HEK293 (cell line): ENCODE measurements around the gene BTF3.

Experiments used
- CTCF ChIA-PET: fragments of 350-600 bp; formaldehyde crosslinking; extraction: SDS; loops from one replicate; lab custom pipeline; 2021; ENCODE audit warnings: antibody characterized with exemption; lab: Yijun Ruan, JAX
- POLR2A ChIA-PET: fragments of 300-600 bp; formaldehyde crosslinking; extraction: SDS; loops from one replicate; lab custom pipeline; 2020; ENCODE audit warnings: antibody characterized with exemption, inconsistent platforms; lab: Yijun Ruan, JAX
- H3K27ac ChIP-seq: fragments of 200-500 bp; sonication (Bioruptor generic); 2 replicates; pipeline ENCODE4 v1.5.1; 2014; ENCODE audit warnings: low read depth, low read length, control low read depth, inconsistent platforms; ENCODE audit errors: extremely low read depth
- H3K36me3 ChIP-seq, 2 experiments: fragments of 200-500 bp in 1 of 2; sonication (Bioruptor generic) in 1 of 2; 1 replicate in 1 of 2; 2 replicates in 1 of 2; pipeline ENCODE4 v1.5.1; 2014 to 2017; ENCODE audit warnings: inconsistent platforms in 2 of 2, low read length in 2 of 2; ENCODE audit not compliant: control insufficient read depth in 2 of 2, insufficient read depth in 1 of 2
- H3K4me1 ChIP-seq: fragments of 200-500 bp; sonication (Bioruptor generic); 2 replicates; pipeline ENCODE4 v1.5.1; 2014; ENCODE audit warnings: mild to moderate bottlenecking, low read length, inconsistent platforms; ENCODE audit not compliant: control insufficient read depth, insufficient read depth
- H3K4me3 ChIP-seq: 2 replicates; pipeline ENCODE4 v1.5.1; 2011; ENCODE audit warnings: low read depth, mild to moderate bottlenecking, control low read depth, low read length, moderate library complexity
- H3K9me3 ChIP-seq: fragments of 200-500 bp; sonication (Bioruptor generic); 2 replicates; pipeline ENCODE4 v1.5.1; 2014; ENCODE audit warnings: low read depth, low read length, inconsistent platforms; ENCODE audit not compliant: control insufficient read depth, insufficient read depth
- GLI4 ChIP-seq: fragments of 450-650 bp; formaldehyde crosslinking; IDR thresholded peaks from 2 replicates; pipeline ENCODE4 v1.5.1; 2016; ENCODE audit warnings: missing biosample characterization, missing genetic modification characterization
- OSR2 ChIP-seq: fragments of 450-650 bp; formaldehyde crosslinking; IDR thresholded peaks from 2 replicates; pipeline ENCODE4 v1.5.1; 2016; ENCODE audit warnings: missing biosample characterization, missing genetic modification characterization
- PRDM1 ChIP-seq: fragments of 450-650 bp; formaldehyde crosslinking; IDR thresholded peaks from 2 replicates; pipeline ENCODE4; 2016; ENCODE audit warnings: missing biosample characterization, missing genetic modification characterization
- SP3 ChIP-seq: fragments of 450-650 bp; formaldehyde crosslinking; IDR thresholded peaks from 2 replicates; pipeline ENCODE4 v1.5.1; 2016; ENCODE audit warnings: missing biosample characterization, missing genetic modification characterization
- ZBTB17 ChIP-seq: fragments of 450-650 bp; formaldehyde crosslinking; IDR thresholded peaks from 2 replicates; pipeline ENCODE4 v1.5.1; 2016; ENCODE audit warnings: missing biosample characterization, missing genetic modification characterization
- ZNF10 ChIP-seq: fragments of 450-650 bp; formaldehyde crosslinking; IDR thresholded peaks from 2 replicates; pipeline ENCODE4 v1.5.1; 2017; ENCODE audit warnings: missing biosample characterization, missing genetic modification characterization
- ZNF544 ChIP-seq: fragments of 450-650 bp; formaldehyde crosslinking; IDR thresholded peaks from 2 replicates; pipeline ENCODE4 v1.5.0; 2017; ENCODE audit warnings: missing biosample characterization, missing genetic modification characterization
- ZNF558 ChIP-seq: fragments of 450-650 bp; formaldehyde crosslinking; IDR thresholded peaks from 2 replicates; pipeline ENCODE4 v1.5.1; 2016; ENCODE audit warnings: missing biosample characterization, missing genetic modification characterization
- ZNF561 ChIP-seq: fragments of 450-650 bp; IDR thresholded peaks from 2 replicates; pipeline ENCODE4 v1.5.1; 2018; ENCODE audit warnings: missing biosample characterization, missing genetic modification characterization, borderline replicate concordance
- ZNF600 ChIP-seq: fragments of 450-650 bp; formaldehyde crosslinking; IDR thresholded peaks from 2 replicates; pipeline ENCODE4 v1.5.1; 2016; ENCODE audit warnings: missing biosample characterization, missing genetic modification characterization
- ZNF623 ChIP-seq: fragments of 450-650 bp; formaldehyde crosslinking; IDR thresholded peaks from 2 replicates; pipeline ENCODE4 v1.5.1; 2016; ENCODE audit warnings: missing biosample characterization, missing genetic modification characterization
- ZNF830 ChIP-seq: fragments of 450-650 bp; IDR thresholded peaks from 2 replicates; pipeline ENCODE4 v1.5.0; 2018; ENCODE audit warnings: missing biosample characterization, missing genetic modification characterization, low read depth, mild to moderate bottlenecking, moderate library complexity
- TF ChIP-seq, protein P1 (sequence below): fragments of 450-650 bp; formaldehyde crosslinking; IDR thresholded peaks from 2 replicates; pipeline ENCODE4 v1.5.1; 2016; ENCODE audit warnings: missing biosample characterization, missing genetic modification characterization
- TF ChIP-seq, protein P2 (sequence below): fragments of 450-650 bp; formaldehyde crosslinking; IDR thresholded peaks from 2 replicates; pipeline ENCODE4 v1.5.1; 2016; ENCODE audit warnings: missing biosample characterization, missing genetic modification characterization
- TF ChIP-seq, protein P3 (sequence below): fragments of 450-650 bp; formaldehyde crosslinking; conservative IDR thresholded peaks from 2 replicates; pipeline ENCODE4 v1.5.1; 2016; ENCODE audit warnings: low read depth, missing biosample characterization, missing genetic modification characterization
- TF ChIP-seq, protein P4 (sequence below): fragments of 450-650 bp; formaldehyde crosslinking; IDR thresholded peaks from 2 replicates; pipeline ENCODE4 v1.5.1; 2017; ENCODE audit warnings: missing biosample characterization, mild to moderate bottlenecking, missing genetic modification characterization, moderate library complexity
- TF ChIP-seq, protein P5 (sequence below): fragments of 450-650 bp; formaldehyde crosslinking; IDR thresholded peaks from 2 replicates; pipeline ENCODE4 v1.5.1; 2017; ENCODE audit warnings: missing biosample characterization, missing genetic modification characterization

Gene BTF3

DNA sequence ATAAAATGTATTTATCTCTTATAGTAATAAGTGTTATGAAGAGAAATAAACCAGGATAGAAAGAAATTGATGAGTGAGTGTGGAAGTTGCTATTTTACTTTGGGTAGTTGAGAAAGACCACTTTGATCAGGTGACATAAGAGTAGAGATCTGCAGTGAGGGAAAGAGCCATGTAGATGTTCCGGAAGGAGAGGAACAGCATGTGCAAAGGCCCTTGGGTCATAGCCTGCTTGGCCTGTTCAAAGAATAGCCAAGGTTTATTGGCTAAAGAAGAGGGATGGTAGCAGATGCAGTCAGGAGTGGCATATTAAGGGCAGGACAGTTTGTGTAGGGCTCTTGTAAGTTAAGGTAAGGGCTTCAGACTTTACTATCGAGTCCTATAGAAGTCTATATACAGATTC lies 3.2 kb downstream of the BTF3 start:
- no peak for TF ChIP-seq ZNF561 (tag by site-specific recombination)
- TF ChIP-seq ZNF623: peak; percentile 92
- Histone ChIP-seq H3K27ac (no peak overlapping the region), H3K4me3 (no peak overlapping the region), H3K9me3 (no peaks in the 10 kb centered on the region), H3K4me1 (peaks cover 8% of the 10 kb centered on the region), H3K36me3 (peaks cover 58 to 73% of the 10 kb centered on the region in 2 experiments)
- CTCF ChIA-PET: no interaction called here
- POLR2A ChIA-PET: no interaction called here

DNA sequence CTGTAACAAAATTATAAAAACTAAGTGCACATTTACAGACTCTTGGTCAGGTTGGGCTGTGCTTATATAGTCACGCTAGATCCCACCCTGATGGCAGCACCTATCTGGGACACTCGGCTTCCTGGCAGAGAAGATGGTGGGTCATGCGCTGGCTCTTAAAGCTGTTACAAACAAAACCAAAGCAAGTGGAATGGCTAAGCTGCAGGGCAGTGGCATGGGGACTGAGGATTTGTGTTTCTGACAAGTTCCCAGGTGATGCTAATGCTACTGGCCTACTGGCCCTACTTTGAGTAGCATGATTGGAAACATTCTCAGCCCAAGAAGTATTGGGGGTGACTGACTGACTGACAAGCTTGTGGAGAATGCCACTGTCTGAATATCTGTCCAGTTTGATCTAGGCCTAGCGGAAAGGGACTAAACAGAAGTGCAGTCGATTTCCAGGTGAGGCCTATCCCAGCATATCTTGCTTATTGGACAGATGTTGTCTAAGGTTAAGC lies 8.3 kb downstream of the BTF3 start:
- ChIA-PET CTCF (interaction anchor here (2.9 kb wide), 1 partner anchor 14 kb away, joined by 12 read pairs; no protein-coding TSS in a partner anchor), POLR2A (interaction anchor here (1.6 to 1.7 kb wide), 3 partner anchors 8 to 58 kb away, joined by 3 to 7 read pairs (median 4); partner anchors contain the start of genes BTF3 and FOXD1)
- H3K4me1 ChIP-seq: no peaks in the 10 kb centered on the region
- H3K4me3 ChIP-seq: no peak overlapping the region
- H3K27ac ChIP-seq: no peak overlapping the region
- no peaks in the 10 kb centered on the region for H3K9me3 ChIP-seq
- H3K36me3 ChIP-seq: peaks cover 41 to 63% of the 10 kb centered on the region in 2 experiments
- no peak for TF ChIP-seq ZNF830 (tag by site-specific recombination)
- TF ChIP-seq, protein P1, sequence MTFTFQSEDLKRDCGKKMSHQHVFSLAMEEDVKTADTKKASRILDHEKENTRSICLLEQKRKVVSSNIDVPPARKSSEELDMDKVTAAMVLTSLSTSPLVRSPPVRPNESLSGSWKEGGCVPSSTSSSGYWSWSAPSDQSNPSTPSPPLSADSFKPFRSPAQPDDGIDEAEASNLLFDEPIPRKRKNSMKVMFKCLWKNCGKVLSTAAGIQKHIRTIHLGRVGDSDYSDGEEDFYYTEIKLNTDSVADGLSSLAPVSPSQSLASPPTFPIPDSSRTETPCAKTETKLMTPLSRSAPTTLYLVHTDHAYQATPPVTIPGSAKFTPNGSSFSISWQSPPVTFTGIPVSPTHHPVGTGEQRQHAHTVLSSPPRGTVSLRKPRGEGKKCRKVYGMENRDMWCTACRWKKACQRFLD: no peak
- TF ChIP-seq OSR2 (tag by site-specific recombination): no peak
- no peak for TF ChIP-seq ZNF544
- TF ChIP-seq, protein P2, sequence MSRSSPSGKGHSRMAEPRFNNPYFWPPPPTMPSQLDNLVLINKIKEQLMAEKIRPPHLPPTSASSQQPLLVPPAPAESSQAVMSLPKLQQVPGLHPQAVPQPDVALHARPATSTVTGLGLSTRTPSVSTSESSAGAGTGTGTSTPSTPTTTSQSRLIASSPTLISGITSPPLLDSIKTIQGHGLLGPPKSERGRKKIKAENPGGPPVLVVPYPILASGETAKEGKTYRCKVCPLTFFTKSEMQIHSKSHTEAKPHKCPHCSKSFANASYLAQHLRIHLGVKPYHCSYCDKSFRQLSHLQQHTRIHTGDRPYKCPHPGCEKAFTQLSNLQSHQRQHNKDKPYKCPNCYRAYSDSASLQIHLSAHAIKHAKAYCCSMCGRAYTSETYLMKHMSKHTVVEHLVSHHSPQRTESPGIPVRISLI: no peak
- no peak for TF ChIP-seq PRDM1 (tag by site-specific recombination)
- TF ChIP-seq, protein P3, sequence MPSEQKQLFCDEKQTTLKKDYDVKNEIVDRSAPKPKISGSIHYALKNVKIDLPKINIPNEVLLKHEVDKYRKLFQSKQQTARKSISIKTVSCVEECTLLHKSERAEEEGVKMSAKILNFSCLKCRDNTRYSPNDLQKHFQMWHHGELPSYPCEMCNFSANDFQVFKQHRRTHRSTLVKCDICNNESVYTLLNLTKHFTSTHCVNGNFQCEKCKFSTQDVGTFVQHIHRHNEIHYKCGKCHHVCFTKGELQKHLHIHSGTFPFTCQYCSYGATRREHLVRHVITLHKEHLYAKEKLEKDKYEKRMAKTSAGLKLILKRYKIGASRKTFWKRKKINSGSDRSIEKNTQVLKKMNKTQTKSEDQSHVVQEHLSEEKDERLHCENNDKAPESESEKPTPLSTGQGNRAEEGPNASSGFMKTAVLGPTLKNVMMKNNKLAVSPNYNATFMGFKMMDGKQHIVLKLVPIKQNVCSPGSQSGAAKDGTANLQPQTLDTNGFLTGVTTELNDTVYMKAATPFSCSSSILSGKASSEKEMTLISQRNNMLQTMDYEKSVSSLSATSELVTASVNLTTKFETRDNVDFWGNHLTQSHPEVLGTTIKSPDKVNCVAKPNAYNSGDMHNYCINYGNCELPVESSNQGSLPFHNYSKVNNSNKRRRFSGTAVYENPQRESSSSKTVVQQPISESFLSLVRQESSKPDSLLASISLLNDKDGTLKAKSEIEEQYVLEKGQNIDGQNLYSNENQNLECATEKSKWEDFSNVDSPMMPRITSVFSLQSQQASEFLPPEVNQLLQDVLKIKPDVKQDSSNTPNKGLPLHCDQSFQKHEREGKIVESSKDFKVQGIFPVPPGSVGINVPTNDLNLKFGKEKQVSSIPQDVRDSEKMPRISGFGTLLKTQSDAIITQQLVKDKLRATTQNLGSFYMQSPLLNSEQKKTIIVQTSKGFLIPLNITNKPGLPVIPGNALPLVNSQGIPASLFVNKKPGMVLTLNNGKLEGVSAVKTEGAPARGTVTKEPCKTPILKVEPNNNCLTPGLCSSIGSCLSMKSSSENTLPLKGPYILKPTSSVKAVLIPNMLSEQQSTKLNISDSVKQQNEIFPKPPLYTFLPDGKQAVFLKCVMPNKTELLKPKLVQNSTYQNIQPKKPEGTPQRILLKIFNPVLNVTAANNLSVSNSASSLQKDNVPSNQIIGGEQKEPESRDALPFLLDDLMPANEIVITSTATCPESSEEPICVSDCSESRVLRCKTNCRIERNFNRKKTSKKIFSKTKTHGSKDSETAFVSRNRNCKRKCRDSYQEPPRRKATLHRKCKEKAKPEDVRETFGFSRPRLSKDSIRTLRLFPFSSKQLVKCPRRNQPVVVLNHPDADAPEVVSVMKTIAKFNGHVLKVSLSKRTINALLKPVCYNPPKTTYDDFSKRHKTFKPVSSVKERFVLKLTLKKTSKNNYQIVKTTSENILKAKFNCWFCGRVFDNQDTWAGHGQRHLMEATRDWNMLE (tag by site-specific recombination): no peak
- TF ChIP-seq ZNF558 (tag by site-specific recombination): no peak
- no peak for TF ChIP-seq ZNF10 (tag by site-specific recombination)
- TF ChIP-seq ZBTB17: 0 out of 2 replicates have a peak, but pooled peaks have one; percentile 9
- TF ChIP-seq, protein P4, sequence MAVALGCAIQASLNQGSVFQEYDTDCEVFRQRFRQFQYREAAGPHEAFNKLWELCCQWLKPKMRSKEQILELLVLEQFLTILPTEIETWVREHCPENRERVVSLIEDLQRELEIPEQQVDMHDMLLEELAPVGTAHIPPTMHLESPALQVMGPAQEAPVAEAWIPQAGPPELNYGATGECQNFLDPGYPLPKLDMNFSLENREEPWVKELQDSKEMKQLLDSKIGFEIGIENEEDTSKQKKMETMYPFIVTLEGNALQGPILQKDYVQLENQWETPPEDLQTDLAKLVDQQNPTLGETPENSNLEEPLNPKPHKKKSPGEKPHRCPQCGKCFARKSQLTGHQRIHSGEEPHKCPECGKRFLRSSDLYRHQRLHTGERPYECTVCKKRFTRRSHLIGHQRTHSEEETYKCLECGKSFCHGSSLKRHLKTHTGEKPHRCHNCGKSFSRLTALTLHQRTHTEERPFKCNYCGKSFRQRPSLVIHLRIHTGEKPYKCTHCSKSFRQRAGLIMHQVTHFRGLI (tag by site-specific recombination): 0 out of 2 replicates have a peak, but pooled peaks have one; percentile 31
- TF ChIP-seq GLI4 (tag by site-specific recombination): no peak
- TF ChIP-seq, protein P5, sequence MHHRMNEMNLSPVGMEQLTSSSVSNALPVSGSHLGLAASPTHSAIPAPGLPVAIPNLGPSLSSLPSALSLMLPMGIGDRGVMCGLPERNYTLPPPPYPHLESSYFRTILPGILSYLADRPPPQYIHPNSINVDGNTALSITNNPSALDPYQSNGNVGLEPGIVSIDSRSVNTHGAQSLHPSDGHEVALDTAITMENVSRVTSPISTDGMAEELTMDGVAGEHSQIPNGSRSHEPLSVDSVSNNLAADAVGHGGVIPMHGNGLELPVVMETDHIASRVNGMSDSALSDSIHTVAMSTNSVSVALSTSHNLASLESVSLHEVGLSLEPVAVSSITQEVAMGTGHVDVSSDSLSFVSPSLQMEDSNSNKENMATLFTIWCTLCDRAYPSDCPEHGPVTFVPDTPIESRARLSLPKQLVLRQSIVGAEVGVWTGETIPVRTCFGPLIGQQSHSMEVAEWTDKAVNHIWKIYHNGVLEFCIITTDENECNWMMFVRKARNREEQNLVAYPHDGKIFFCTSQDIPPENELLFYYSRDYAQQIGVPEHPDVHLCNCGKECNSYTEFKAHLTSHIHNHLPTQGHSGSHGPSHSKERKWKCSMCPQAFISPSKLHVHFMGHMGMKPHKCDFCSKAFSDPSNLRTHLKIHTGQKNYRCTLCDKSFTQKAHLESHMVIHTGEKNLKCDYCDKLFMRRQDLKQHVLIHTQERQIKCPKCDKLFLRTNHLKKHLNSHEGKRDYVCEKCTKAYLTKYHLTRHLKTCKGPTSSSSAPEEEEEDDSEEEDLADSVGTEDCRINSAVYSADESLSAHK: no peak
- TF ChIP-seq ZNF600 (tag by site-specific recombination): 0 out of 2 replicates have a peak, but pooled peaks have one; percentile 16
- TF ChIP-seq SP3 (tag by site-specific recombination): no peak
